Left ventricle myocardium inferior (tissue), 1 donor: Measurements from ENCODE around the gene PGAP6. TPM values are rescaled to one million over a fixed set of nuclear protein-coding genes. Genes with fewer than 3 reads are reported as not detected.
A peak's percentile ranks its signal among the peaks of the same experiment; 100 is the strongest.
"Not testable (repeated sequence)": the region's sequence is repeated elsewhere in the genome, so short reads cannot be mapped to it uniquely, and the experiment has no call there.

Experiments used
- DNase-seq: peaks from one replicate; pipeline ENCODE4 v3.0.0-alpha.2; 2020
- H3K27ac ChIP-seq: fragments of 200-600 bp; replicated peaks from 2 replicates; pipeline ENCODE4 v1.8.0; 2021
- H3K27me3 ChIP-seq: fragments of 200-600 bp; 2 replicates; pipeline ENCODE4 v1.8.0; 2021; ENCODE audit warnings: low read depth
- H3K36me3 ChIP-seq: fragments of 200-600 bp; 2 replicates; pipeline ENCODE4 v1.8.0; 2021
- H3K4me1 ChIP-seq: fragments of 200-600 bp; 2 replicates; pipeline ENCODE4 v1.8.0; 2021
- H3K4me3 ChIP-seq: fragments of 200-600 bp; 2 replicates; pipeline ENCODE4 v1.8.0; 2021; ENCODE audit warnings: mild to moderate bottlenecking, moderate library complexity
- H3K9me3 ChIP-seq: fragments of 200-600 bp; replicated peaks from 2 replicates; pipeline ENCODE4 v1.8.0; 2021
- intact Hi-C: fragments of 100-400 bp; cut with micrococcal nuclease; formaldehyde crosslinking; loops from one replicate; pipeline ENCODE4 v1.11.0; 2022
- total RNA-seq: library from RNA; stranded (reverse); fragmentation: NEBNext Ultra II Directional; extraction: Animal tissue kit (Norgen Biotek cat#: 25700); gene quantifications from one replicate; pipeline ENCODE4 v1.2.1, GENCODE V29; 2021
- TF ChIP-seq, protein P1 (sequence below): fragments of 200-600 bp; IDR thresholded peaks from 2 replicates; pipeline ENCODE4 v1.8.0; 2021; ENCODE audit warnings: antibody characterized with exemption, mild to moderate bottlenecking, borderline replicate concordance
- donor health status: DM: no; HTN: yes; CAD: no; lungs with severe emphysema.

Gene PGAP6
- total RNA-seq, 1 donor from 2014 or later = 30.4 TPM

DNA sequence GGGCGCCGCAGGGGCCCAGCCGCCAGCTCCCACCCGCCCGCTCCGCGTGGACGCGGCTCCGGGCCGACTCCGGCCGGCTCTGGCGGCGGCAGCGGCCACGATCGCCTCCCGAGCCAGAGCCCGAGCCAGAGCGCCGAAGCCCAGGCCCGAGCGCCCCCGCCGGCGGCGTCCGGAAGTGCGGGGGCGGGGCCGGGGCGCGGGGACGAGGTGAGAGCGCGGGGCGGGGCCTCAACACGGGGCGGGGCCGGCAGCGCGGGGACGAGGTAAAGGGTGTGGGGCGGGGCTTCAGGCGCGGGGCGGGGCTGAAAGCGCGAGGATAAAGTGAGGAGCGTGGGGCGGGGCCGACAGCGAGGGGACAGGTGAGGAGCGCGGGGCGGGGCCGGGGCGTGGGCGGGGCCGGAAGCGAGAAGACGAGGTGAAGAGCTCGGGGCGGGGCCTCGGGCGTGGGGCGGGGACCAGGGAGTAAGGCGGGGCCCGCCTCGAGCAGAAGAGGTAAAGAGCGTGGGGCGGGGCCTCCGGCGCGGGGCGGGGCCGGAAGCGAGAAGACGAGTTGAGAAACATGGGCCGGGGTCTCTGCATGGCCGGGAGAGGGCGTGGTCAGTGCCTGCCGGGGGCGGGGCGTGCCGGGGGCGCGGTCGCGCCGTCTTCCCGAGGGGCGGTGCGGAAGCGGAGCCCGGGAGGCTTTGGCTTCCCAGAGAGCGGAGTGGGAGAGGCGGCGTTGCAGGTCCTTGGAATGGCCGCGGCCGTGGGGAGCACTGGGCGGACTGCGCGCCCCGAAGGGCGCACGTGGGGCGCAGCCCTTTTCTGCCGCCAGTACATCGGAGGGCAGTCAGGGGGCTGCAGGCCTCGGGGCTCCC lies 29.0 kb downstream of the PGAP6 start, which contains the start of gene AXIN1:
AXIN1 (minus strand) TSS at position 177 of the 857 bp plus-strand sequence. CDS start 5,698 bp downstream, outside the sequence.
- TF ChIP-seq, protein P1, sequence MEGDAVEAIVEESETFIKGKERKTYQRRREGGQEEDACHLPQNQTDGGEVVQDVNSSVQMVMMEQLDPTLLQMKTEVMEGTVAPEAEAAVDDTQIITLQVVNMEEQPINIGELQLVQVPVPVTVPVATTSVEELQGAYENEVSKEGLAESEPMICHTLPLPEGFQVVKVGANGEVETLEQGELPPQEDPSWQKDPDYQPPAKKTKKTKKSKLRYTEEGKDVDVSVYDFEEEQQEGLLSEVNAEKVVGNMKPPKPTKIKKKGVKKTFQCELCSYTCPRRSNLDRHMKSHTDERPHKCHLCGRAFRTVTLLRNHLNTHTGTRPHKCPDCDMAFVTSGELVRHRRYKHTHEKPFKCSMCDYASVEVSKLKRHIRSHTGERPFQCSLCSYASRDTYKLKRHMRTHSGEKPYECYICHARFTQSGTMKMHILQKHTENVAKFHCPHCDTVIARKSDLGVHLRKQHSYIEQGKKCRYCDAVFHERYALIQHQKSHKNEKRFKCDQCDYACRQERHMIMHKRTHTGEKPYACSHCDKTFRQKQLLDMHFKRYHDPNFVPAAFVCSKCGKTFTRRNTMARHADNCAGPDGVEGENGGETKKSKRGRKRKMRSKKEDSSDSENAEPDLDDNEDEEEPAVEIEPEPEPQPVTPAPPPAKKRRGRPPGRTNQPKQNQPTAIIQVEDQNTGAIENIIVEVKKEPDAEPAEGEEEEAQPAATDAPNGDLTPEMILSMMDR = peak; percentile 66
- H3K4me1 ChIP-seq = peaks cover 14% of the 10 kb centered on the region
- H3K27me3 ChIP-seq = no peaks in the 10 kb centered on the region
- H3K27ac ChIP-seq = peak within 1 kb of the TSS; percentile 77
- H3K9me3 ChIP-seq = no peaks in the 10 kb centered on the region
- H3K36me3 ChIP-seq = no peaks in the 10 kb centered on the region
- intact Hi-C loops = loop anchor here (10.0 kb wide), 1 partner anchor 128 kb away; the partner anchor contains the start of gene LUC7L
- peak; percentile 100 for DNase-seq
- H3K4me3 ChIP-seq = peak within 1 kb of the TSS; percentile 80

DNA sequence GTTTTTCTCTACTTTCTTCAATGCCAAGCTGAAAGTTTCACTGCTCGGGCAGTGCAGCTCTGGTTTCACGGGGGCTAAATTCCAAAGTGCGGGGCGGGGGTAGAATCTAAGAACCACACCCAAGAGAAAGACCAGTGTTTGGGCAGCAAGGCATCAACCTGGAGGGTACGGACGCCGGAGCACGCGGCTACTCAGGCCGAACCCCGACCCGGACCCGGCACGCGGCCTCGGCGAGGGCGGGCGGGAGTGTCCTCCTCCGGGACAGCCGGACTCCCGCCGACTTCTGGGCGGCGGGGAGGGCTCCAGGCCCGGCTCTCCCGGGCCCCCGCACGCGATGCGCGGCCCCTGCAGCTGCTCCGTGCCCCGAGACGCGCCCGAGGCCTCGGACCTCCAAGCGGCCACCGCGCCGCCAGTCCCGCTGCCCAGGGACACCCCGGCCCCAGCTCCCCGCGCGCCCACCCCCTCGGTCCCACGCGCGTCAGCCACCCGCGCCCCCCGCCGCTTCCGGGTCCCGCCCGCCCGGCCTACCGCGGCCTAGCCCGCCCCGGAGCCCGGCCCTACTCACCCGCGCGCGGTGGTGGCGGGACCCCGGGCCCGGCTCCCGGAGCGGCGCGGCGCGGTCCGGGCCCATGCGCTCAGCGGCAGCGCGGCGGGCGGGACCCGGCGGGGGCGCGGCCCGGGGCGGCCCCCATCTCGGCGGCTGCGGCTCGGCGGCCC lies 29.8 kb downstream of the PGAP6 start:
- Histone ChIP-seq H3K4me3 (peak overlapping the region; percentile 80), H3K4me1 (peaks cover 18% of the 10 kb centered on the region), H3K27ac (peak overlapping the region; percentile 77), H3K9me3 (no peaks in the 10 kb centered on the region), H3K27me3 (no peaks in the 10 kb centered on the region), H3K36me3 (no peaks in the 10 kb centered on the region)
- TF ChIP-seq, protein P1 = no peak
- intact Hi-C loops = loop anchor here (10.0 kb wide), 1 partner anchor 127 kb away; the partner anchor contains the start of gene LUC7L
- DNase-seq = peak; percentile 41

DNA sequence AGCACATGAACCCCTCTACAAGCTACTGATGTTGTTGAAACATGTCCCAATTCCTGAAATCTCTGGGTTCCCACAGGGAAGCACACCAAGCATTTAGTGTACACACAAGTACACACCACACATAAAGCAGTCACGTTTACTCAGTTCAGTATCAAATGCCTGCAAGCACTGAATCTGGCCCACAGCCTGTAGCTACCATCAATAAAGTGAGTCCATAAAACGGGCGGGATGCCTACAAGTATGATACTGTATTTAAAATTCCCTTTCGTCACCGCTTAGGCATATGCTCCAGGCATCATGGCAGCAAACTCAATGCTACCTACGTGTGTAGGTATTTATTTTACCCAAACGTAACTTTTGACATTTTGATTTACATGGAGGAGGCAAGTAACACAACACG lies 31.6 kb downstream of the PGAP6 start:
- no peak for DNase-seq
- TF ChIP-seq, protein P1 = no peak
- Histone ChIP-seq H3K36me3 (peaks cover 14% of the 10 kb centered on the region), H3K9me3 (no peaks in the 10 kb centered on the region), H3K4me3 (no peak overlapping the region), H3K27ac (no peak overlapping the region), H3K4me1 (peaks cover 29% of the 10 kb centered on the region), H3K27me3 (no peaks in the 10 kb centered on the region)
- intact Hi-C loops = loop anchor here (10.0 kb wide), 1 partner anchor 125 kb away; the partner anchor contains the start of gene LUC7L

DNA sequence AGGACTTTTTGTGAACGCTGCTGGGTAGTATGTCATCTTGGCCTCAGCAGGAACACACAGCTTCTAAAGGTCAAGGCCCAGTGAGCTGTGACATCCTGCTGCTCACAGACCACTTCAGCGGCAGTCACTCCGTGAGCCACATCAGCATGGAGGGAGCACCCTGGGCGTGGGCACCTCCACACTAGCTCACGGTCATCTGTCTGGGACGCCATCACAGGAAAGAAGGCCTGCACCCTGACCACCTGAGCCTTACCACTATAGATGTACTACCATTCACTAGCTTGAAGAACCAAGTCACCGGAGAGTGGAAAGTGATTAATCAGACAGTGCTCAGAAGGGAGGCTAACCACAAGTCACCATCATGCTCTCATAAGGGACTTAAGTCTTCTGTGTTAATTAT lies 32.6 kb downstream of the PGAP6 start:
- H3K4me3 ChIP-seq = no peak overlapping the region
- TF ChIP-seq, protein P1 = no peak
- peaks cover 23% of the 10 kb centered on the region for H3K36me3 ChIP-seq
- DNase-seq = no peak
- H3K9me3 ChIP-seq = no peaks in the 10 kb centered on the region
- no peaks in the 10 kb centered on the region for H3K27me3 ChIP-seq
- H3K4me1 ChIP-seq = peaks cover 32% of the 10 kb centered on the region
- no peak overlapping the region for H3K27ac ChIP-seq
- intact Hi-C loops = no loop called here

DNA sequence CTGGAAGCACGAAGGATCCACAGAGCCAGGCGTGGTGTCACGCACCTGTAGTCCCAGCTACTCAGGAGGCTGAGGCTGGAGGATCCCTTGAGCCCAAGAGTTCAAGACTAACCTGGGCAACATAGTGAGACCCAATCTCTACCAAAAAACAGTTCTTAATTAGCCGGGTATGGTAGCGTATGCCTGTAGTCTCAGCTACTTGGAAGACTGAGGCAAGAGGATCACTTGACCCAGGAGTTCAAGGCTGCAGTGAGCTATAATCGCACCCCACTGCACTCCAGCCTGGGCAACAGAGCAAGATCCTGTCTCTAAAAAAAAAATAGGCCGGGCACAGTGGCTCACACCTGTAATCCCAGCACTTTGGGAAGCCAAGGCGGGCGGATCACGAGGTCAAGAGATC lies 33.3 kb downstream of the PGAP6 start:
- H3K27me3 ChIP-seq, H3K4me3 ChIP-seq, H3K27ac ChIP-seq, intact Hi-C loops, H3K9me3 ChIP-seq, DNase-seq: not testable (repeated sequence)
- Histone ChIP-seq H3K36me3 (peaks cover 23% of the 10 kb centered on the region), H3K4me1 (peaks cover 32% of the 10 kb centered on the region)
